H4 (cell line): ENCODE results near the gene DAZAP2. TPM values are rescaled to one million over a fixed set of nuclear protein-coding genes. Genes with fewer than 3 reads are reported as not detected.

Experiments
- DNase-seq: peaks from one replicate; pipeline ENCODE4 v3.0.0-alpha.2; 2015; ENCODE audit warnings: low spot score
- total RNA-seq: library from RNA; depleted of rRNA; stranded (reverse); fragments of >200 nt; shearing (Covaris generic); gene quantifications from 2 replicates; pipeline ENCODE4 v1.2.3, GENCODE V29; 2014; rRNA removed

The DAZAP2 gene
- total RNA-seq: 270 and 319 TPM in 2 replicates

- peak; percentile 94 for DNase-seq
Measured at GRCh38 chr12:51238510-51239334, at the start of gene DAZAP2. DAZAP2 (plus strand) TSS chr12:51238826; CDS start chr12:51238908, 82 bp downstream.

GRCh38 chr12:51189790-51190355 lies 48.8 kb upstream of the DAZAP2 start:
- no peak for DNase-seq

- no peak for DNase-seq
Measured at GRCh38 chr12:51190820-51191219, 47.8 kb upstream of the DAZAP2 start.

GRCh38 chr12:51191516-51192283 lies 46.9 kb upstream of the DAZAP2 start:
- no peak for DNase-seq

GRCh38 chr12:51192284-51192671 lies 46.3 kb upstream of the DAZAP2 start:
- no peak for DNase-seq

GRCh38 chr12:51195841-51196240 lies 42.8 kb upstream of the DAZAP2 start:
- DNase-seq: no peak

- DNase-seq: no peak
Measured at GRCh38 chr12:51196547-51196946, 42.1 kb upstream of the DAZAP2 start.

GRCh38 chr12:51197736-51198567 lies 40.7 kb upstream of the DAZAP2 start:
- no peak for DNase-seq

GRCh38 chr12:51198568-51199365 lies 39.9 kb upstream of the DAZAP2 start:
- no peak for DNase-seq

- no peak for DNase-seq
Measured at GRCh38 chr12:51199366-51199945, 39.2 kb upstream of the DAZAP2 start.

- DNase-seq: no peak
Measured at GRCh38 chr12:51200156-51200555, 38.5 kb upstream of the DAZAP2 start.

- no peak for DNase-seq
Measured at GRCh38 chr12:51200806-51201205, 37.8 kb upstream of the DAZAP2 start.

- no peak for DNase-seq
Measured at GRCh38 chr12:51202718-51203117, 35.9 kb upstream of the DAZAP2 start.

- DNase-seq: no peak
Measured at GRCh38 chr12:51205350-51205749, 33.3 kb upstream of the DAZAP2 start.

GRCh38 chr12:51208016-51208660 lies 30.5 kb upstream of the DAZAP2 start:
- no peak for DNase-seq

GRCh38 chr12:51209259-51209658 lies 29.4 kb upstream of the DAZAP2 start:
- no peak for DNase-seq

GRCh38 chr12:51210690-51211395 lies 27.8 kb upstream of the DAZAP2 start:
- no peak for DNase-seq

- DNase-seq: no peak
Measured at GRCh38 chr12:51214895-51215294, 23.7 kb upstream of the DAZAP2 start.

- DNase-seq: no peak
Measured at GRCh38 chr12:51216642-51217041, 22.0 kb upstream of the DAZAP2 start.
